Heart right ventricle (tissue), 16 donors: ENCODE data around the gene AFF1. TPM values are rescaled to one million over a fixed set of nuclear protein-coding genes. Genes with fewer than 3 reads are reported as not detected.
"Not testable (repeated sequence)": the region's sequence is repeated elsewhere in the genome, so short reads cannot be mapped to it uniquely, and the experiment has no call there.

ENCODE experiments used
- ATAC-seq, 8 donors: fragments of 200-7000 bp; cut with Tn5 transposase; one replicate each; pipeline ENCODE4 v1.9.1; 2020; ENCODE audit warnings: mild to moderate bottlenecking in 8 of 8, moderate library complexity in 8 of 8, moderate number of reproducible peaks in 1 of 8
- DNase-seq, 2 donors: peaks; one replicate each; pipeline ENCODE4 v3.0.0-alpha.2; 2020
- H3K27ac ChIP-seq, 10 donors: fragments of 200-600 bp; sonication (generic) in 2 of 10; one replicate each; pipeline versions ENCODE4 v1.5.0 to v1.8.0; 2020 to 2022; ENCODE audit warnings: mild to moderate bottlenecking in 3 of 10
- H3K27me3 ChIP-seq, 7 donors: fragments of 200-600 bp; one replicate each; pipeline ENCODE4 v1.8.0; 2021 to 2022; ENCODE audit warnings: mild to moderate bottlenecking in 2 of 7
- H3K36me3 ChIP-seq, 9 donors: fragments of 200-600 bp; sonication (generic) in 1 of 9; one replicate each; pipeline versions ENCODE4 v1.5.0 to v1.8.0; 2020 to 2022; ENCODE audit warnings: mild to moderate bottlenecking in 2 of 9
- H3K4me1 ChIP-seq, 9 donors: fragments of 200-600 bp; sonication (generic) in 1 of 9; one replicate each; pipeline versions ENCODE4 v1.5.0 to v1.8.0; 2020 to 2022; ENCODE audit warnings: mild to moderate bottlenecking in 4 of 9
- H3K4me3 ChIP-seq, 10 donors: fragments of 200-600 bp; sonication (generic) in 2 of 10; one replicate each; pipeline versions ENCODE4 v1.5.0 to v1.8.0; 2020 to 2022; ENCODE audit warnings: mild to moderate bottlenecking in 7 of 10, moderate library complexity in 2 of 10
- H3K9me3 ChIP-seq, 11 donors: fragments of 200-600 bp in 10 of 11; sonication (generic) in 2 of 11; one replicate each; pipeline versions ENCODE4 v1.5.0 to v1.8.0; 2013 to 2022; ENCODE audit warnings: mild to moderate bottlenecking in 2 of 11, control low read depth in 1 of 11, moderate library complexity in 1 of 11
- CTCF ChIP-seq, 9 donors: fragments of 200-600 bp; sonication (generic) in 2 of 9; IDR thresholded peaks; one replicate each; pipeline versions ENCODE4 v1.5.0 to v1.8.0; 2021 to 2022; ENCODE audit warnings: antibody characterized with exemption in 9 of 9, mild to moderate bottlenecking in 5 of 9, moderate library complexity in 1 of 9
- WGBS, 2 donors: extraction: QIAGEN DNeasy Blood & Tissue Kit; methylation state at CpG; one replicate each; pipeline ENCODE4 v1.1.7; 2013; ENCODE audit warnings: inconsistent platforms in 1 of 2; 5-methylcytosine and 5-hydroxymethylcytosine counted together
- intact Hi-C, 10 donors: fragments of 100-400 bp; cut with DNase I; formaldehyde crosslinking; loops; one replicate each; pipeline versions ENCODE4 v1.11.1 to v1.14.2; 2022
- polyA plus RNA-seq, 2 donors: library from polyadenylated mRNA; stranded (reverse); fragments of 200-250 nt; gene quantifications; one replicate each; pipeline ENCODE4 v1.2.3, GENCODE V29; 2013
- total RNA-seq, 10 donors: library from RNA; stranded (reverse); fragmentation: NEBNext Ultra II Directional in 3 of 10; extraction: Animal tissue kit (Norgen Biotek cat#: 25700) in 3 of 10; gene quantifications; one replicate each; pipeline versions ENCODE4 v1.2.1 to v1.2.4, GENCODE V29; 2021 to 2023
- donor health status: Arrhythmogenic right ventricular cardiomyopathy.
- donor health status: ischemic (EF 13 %, LVEDD 7.1; RV severe dilation, severe dysfunction).
- donor health status: healthy with polysubstance abuse.
- donor health status: DM: no; HTN: yes; CAD: no.
- donor health status: DM: no; HTN: no; CAD: no.
- donor health status: ischemic (EF 25% LVEDD 6.9; RV normal size, moderate dysfunction).
- donor health status: ischemic (EF 25% LVEDD 5.7; RV mildly dilated, moderate dysfunction).
- donor health status: healthy.
- donor health status: DM: yes; HTN: yes; CAD: no.
- donor health status: Ischemic cardiomyopathy.
- donor health status: ischemic (EF 35%, LVEDD 5.7; RV mildly dilated, moderate dysfunction).
- donor health status: nonischemic (EF 11% LVEDD 7.7; RV severe dilation, severe dysfunction).
- donor health status: DM: yes; HTN: yes; CAD: no.
- donor health status: PGD.
- donor health status: ischemic (EF 29% LVEDD 5.4; RV normal size, mild dysfunction).
- donor health status: nonischemic (EF 23%, LVEDD 6.1; RV moderate dilation, normal function).

AFF1 gene
- total and polyA plus RNA-seq, 12 donors, result 44.4 to 90.2 (median 74.5) TPM

DNA sequence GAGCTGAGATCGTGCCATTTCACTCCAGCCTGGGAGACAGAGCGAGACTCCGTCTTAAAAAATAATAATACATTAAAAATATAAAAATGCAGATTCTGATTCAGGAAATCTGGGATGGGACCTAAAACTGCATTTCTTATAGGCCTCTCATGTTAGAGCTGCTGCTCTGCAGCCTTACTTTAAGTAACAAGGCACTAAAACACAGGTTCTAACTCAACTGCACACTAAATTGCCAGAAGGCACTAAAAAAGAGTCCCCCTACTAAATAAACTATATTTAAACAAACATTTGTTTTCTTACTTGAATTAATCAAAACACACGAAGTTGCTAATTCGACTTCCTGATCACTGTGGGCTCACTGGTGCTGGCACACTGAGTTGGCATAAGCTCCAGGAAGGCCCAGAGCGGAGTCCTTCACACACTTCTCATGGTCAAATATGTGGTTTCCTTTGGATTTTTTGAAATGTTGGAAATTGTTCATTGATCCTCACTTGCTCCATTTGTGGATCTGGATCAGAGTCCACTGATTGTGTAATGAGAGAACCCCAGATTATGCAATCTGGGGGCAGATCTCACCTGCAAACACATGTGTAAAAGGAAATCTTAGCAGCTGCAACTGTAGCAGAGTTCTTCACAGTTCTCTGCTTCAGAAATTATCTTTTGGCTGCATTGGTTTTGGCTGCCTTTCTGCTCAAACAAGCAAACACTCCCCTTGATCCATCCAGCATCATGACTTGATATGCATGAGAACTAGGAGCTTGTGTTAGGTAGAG is 59.3 kb downstream of the AFF1 start:
- Histone ChIP-seq H3K27ac (peak overlapping the region in 1 of 10 donors; percentile 5), H3K36me3 (no peaks in the 10 kb centered on the region), H3K4me1 (peaks cover 0 to 29% (median 19%) of the 10 kb centered on the region in 9 donors), H3K9me3 (no peaks in the 10 kb centered on the region), H3K27me3 (no peaks in the 10 kb centered on the region), H3K4me3 (no peak overlapping the region)
- intact Hi-C loops, result loop anchor here in 1 of 10 donors (10.0 kb wide), 1 partner anchor 49 kb away; no protein-coding TSS in a partner anchor
- ATAC-seq, result no peak
- DNase-seq, result no peak
- TF ChIP-seq CTCF (IDR thresholded peaks at IDR 0.05), result no peak
- WGBS, 2 donors, result 78% methylated on average over 6 of the region's 6 CpGs

- DNase-seq (no peak), ATAC-seq (no peak)
- H3K27me3 ChIP-seq, result no peaks in the 10 kb centered on the region
- 73 to 90% methylated on average over 2 of the region's 2 CpGs for WGBS, 2 donors
- no peaks in the 10 kb centered on the region for H3K36me3 ChIP-seq
- H3K4me1 ChIP-seq, result peaks cover 0 to 34% (median 25%) of the 10 kb centered on the region in 9 donors
- no peak overlapping the region for H3K27ac ChIP-seq
- no peak overlapping the region for H3K4me3 ChIP-seq
- intact Hi-C loops, result loop anchor here in 1 of 10 donors (10.0 kb wide), 1 partner anchor 50 kb away; no protein-coding TSS in a partner anchor
- TF ChIP-seq CTCF (IDR thresholded peaks at IDR 0.05), result no peak
- no peaks in the 10 kb centered on the region for H3K9me3 ChIP-seq
These were observed 59.9 kb downstream of the AFF1 start for GRCh38 chr4:86994686-86995085.

DNA sequence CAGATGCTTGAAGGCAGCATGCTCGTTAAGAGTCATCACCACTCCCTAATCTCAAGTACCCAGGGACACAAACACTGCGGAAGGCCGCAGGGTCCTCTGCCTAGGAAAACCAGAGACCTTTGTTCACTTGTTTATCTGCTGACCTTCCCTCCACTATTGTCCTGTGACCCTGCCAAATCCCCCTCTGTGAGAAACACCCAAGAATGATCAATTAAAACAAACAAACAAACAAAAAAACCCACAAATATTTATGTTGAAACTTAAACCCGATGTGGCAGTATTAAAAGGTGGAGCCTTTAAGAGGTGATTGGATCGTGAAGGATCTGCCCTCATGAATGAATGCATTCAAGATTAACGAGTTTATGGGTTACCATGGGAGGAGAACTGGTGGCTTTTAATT is 61.7 kb downstream of the AFF1 start:
- DNase-seq, H3K27me3 ChIP-seq, H3K36me3 ChIP-seq, H3K9me3 ChIP-seq, H3K27ac ChIP-seq, H3K4me3 ChIP-seq, ATAC-seq: not testable (repeated sequence)
- peaks cover 0 to 51% (median 35%) of the 10 kb centered on the region in 9 donors for H3K4me1 ChIP-seq
- intact Hi-C loops, result loop anchor here in 1 of 10 donors (10.0 kb wide), 1 partner anchor 52 kb away; no protein-coding TSS in a partner anchor
- 93 to 95% methylated on average over 3 of the region's 6 CpGs for WGBS, 2 donors

DNA sequence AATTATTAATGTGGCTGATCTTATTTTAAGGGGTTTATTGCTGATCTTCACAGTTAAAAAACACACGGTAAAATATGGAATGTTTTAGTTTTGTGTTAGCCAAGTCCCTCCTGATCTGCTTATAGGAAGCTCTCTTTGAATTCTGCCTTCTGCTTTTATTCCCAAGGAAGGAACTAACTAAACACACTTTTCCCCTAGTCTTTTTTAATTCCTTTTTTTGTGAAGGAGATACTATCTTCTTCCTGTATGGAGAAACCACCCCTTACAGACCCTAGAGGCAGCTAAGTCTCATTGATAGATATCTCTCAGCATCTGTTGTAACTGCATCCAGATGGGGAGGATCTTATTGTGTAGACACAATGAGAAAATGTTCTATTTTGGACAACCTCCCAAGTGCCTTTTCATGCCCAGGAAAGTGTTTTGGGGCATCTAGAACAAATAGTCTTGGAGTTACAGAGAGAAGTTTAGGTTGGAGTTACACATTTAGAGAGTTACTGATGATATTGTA is 64.4 kb downstream of the AFF1 start:
- intact Hi-C loops, result loop anchor here in 1 of 10 donors (10.0 kb wide), 1 partner anchor 54 kb away; no protein-coding TSS in a partner anchor
- no peak for DNase-seq
- H3K36me3 ChIP-seq, result no peaks in the 10 kb centered on the region
- H3K4me1 ChIP-seq, result peaks cover 0 to 44% (median 31%) of the 10 kb centered on the region in 9 donors
- ATAC-seq, result no peak
- H3K27ac ChIP-seq, result peak overlapping the region in 8 of 10 donors; percentile 22 to 80 (median 57)
- H3K27me3 ChIP-seq, result no peaks in the 10 kb centered on the region
- 38 to 48% methylated on average over 1 of the region's 1 CpG for WGBS, 2 donors
- no peaks in the 10 kb centered on the region for H3K9me3 ChIP-seq
- TF ChIP-seq CTCF (IDR thresholded peaks at IDR 0.05), result no peak
- H3K4me3 ChIP-seq, result no peak overlapping the region
